Right lobe of liver (tissue), 4 donors: ENCODE results near the gene SH2D3A.

Experiments
- POLR2A ChIP-seq: fragments of 450-650 bp; IDR thresholded peaks from one replicate; pipeline ENCODE4 v1.6.1; 2017; ENCODE audit warnings: antibody characterized with exemption, mild to moderate bottlenecking
- TF ChIP-seq, protein P1 (sequence below), 4 donors: fragments of 200-600 bp in 3 of 4; fragments of 450-650 bp in 1 of 4; IDR thresholded peaks; one replicate each; pipeline versions ENCODE4 v1.5.1 to v1.8.0; 2016 to 2022; ENCODE audit warnings: antibody characterized with exemption in 4 of 4, mild to moderate bottlenecking in 2 of 4
- donor health status: DM: no; HTN: no; CAD: no.
- donor health status: DM: no; HTN: no; CAD: no.
- donor health status: DM: no; HTN: yes; CAD: no.

DNA sequence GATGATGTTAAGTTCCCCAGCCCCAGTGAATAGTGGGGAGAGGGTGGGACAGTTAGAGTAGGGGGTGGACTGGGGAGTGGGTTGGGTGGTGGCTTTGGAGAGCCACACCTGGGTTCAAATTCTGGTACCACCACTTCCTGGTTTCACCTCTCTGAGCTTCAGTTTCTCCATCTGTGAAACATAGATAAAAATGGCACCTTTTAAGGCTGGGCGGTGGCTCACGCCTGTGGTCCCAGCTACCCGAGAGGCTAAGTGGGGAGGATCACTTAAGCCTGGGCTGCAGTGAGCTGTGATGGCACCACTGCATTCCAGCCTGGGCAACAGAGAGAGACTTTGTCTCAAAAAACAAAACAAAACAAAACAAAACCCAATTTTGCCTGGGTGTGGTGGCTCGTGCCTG lies 11.2 kb upstream of the SH2D3A start:
- TF ChIP-seq, protein P1, sequence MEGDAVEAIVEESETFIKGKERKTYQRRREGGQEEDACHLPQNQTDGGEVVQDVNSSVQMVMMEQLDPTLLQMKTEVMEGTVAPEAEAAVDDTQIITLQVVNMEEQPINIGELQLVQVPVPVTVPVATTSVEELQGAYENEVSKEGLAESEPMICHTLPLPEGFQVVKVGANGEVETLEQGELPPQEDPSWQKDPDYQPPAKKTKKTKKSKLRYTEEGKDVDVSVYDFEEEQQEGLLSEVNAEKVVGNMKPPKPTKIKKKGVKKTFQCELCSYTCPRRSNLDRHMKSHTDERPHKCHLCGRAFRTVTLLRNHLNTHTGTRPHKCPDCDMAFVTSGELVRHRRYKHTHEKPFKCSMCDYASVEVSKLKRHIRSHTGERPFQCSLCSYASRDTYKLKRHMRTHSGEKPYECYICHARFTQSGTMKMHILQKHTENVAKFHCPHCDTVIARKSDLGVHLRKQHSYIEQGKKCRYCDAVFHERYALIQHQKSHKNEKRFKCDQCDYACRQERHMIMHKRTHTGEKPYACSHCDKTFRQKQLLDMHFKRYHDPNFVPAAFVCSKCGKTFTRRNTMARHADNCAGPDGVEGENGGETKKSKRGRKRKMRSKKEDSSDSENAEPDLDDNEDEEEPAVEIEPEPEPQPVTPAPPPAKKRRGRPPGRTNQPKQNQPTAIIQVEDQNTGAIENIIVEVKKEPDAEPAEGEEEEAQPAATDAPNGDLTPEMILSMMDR (IDR thresholded peaks at IDR 0.05) = no peak
- TF ChIP-seq POLR2A = no peak
